PFSK-1 (cell line): ENCODE data around the gene RTP5.

ENCODE experiments used
- POLR2AphosphoS5 ChIP-seq: IDR thresholded peaks from 2 replicates; pipeline ENCODE4 v1.6.1; 2012; ENCODE audit warnings: low read depth, mild to moderate bottlenecking, control low read depth, low read length, moderate library complexity
- SIN3A ChIP-seq: IDR thresholded peaks from 2 replicates; pipeline ENCODE4 v1.6.1; 2012; ENCODE audit warnings: mild to moderate bottlenecking, low read length, moderate library complexity, borderline replicate concordance; ENCODE audit not compliant: insufficient read depth

DNA sequence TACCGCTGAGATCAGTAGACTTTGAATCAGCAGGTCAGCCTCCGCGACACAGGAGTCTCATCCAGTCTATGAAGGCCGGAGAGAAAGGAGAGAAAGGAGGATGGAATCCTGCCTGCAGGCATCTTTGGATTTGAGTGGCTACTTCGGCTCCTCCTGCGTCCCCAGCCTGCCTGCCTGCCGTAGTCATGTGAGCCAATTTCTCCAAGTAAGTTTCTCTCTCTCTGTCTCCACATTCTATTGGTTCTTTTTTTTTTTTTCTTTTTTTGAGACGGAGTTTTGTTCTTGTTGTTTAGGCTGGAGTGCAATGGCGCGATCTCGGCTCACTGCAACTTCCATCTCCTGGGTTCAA lies 27.5 kb upstream of the RTP5 start:
- TF ChIP-seq POLR2AphosphoS5: no peak
- TF ChIP-seq SIN3A: no peak
